ENCODE data around the gene OBP2A.
A peak's percentile ranks its signal among the peaks of the same experiment; 100 is the strongest.

Gene OBP2A

DNA sequence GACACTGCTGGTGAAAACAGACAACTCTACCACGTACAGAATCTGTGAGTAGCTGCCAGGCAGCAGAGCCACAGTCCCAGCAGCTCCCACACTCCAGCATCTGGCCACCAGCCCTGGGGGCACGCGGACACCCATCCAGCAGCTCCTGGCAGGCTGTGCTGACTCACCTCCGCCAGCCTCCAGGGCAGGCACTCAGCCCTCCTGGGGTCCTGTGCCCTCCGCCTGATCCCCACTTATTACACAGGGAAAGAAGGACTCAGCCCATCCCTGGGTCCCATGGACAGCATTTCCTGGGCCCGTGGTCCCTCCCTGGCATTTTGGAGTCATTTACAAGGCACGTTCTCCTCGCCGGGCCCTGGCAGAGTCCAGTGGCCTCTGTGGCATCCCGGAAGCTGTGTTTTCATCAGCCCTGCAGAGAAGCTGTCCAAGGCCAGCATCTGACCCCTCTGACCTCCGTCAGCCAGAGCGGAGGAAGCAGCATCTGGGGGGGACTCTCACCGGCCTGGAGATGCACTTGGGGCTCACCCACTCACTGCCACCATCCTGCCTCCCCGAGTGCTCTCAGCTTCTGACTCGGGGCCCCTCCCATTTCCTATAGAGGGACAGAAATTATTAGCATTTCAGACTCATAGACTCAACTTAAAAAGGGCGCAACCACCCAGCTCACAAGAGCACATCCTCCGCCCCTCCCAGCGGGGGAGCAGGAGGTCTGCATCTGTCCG lies 37.2 kb downstream of the OBP2A start:
- no peak for DNase-seq (ENCODE audit: low read depth in 2 of 2)
- TF ChIP-seq, protein P1, sequence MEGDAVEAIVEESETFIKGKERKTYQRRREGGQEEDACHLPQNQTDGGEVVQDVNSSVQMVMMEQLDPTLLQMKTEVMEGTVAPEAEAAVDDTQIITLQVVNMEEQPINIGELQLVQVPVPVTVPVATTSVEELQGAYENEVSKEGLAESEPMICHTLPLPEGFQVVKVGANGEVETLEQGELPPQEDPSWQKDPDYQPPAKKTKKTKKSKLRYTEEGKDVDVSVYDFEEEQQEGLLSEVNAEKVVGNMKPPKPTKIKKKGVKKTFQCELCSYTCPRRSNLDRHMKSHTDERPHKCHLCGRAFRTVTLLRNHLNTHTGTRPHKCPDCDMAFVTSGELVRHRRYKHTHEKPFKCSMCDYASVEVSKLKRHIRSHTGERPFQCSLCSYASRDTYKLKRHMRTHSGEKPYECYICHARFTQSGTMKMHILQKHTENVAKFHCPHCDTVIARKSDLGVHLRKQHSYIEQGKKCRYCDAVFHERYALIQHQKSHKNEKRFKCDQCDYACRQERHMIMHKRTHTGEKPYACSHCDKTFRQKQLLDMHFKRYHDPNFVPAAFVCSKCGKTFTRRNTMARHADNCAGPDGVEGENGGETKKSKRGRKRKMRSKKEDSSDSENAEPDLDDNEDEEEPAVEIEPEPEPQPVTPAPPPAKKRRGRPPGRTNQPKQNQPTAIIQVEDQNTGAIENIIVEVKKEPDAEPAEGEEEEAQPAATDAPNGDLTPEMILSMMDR (IDR thresholded peaks at IDR 0.05; ENCODE audit: low read depth, low read length): no peak

DNA sequence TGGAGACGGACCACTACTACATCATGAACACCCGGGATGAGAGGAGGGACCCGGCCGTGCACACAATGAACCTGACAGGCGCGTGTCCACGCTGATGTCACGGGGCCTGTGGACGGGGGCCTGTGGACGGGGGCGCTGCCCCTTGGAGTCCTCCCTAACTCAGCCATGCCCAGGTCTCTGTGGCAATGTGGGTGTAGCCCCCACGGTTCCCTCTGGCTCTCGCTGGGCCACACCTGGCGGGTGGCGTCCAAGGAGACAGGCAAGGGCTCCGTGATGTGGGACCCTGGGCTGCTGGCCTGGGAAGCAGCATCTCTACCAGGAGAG lies 37.7 kb downstream of the OBP2A start:
- no peak for DNase-seq (ENCODE audit: low read depth in 2 of 2)
- H3K4me3 ChIP-seq (replicated peaks in 1 of 2; ENCODE audit: low read depth in 2 of 2, low read length in 2 of 2): no peak overlapping the region
- TF ChIP-seq, protein P1 (IDR thresholded peaks at IDR 0.05; ENCODE audit: low read depth, low read length): no peak

More for the DNA sequence above, 37.2 kb downstream of the OBP2A start:
- no peak overlapping the region for H3K4me3 ChIP-seq (replicated peaks in 1 of 2; ENCODE audit: low read depth in 2 of 2, low read length in 2 of 2)

DNA sequence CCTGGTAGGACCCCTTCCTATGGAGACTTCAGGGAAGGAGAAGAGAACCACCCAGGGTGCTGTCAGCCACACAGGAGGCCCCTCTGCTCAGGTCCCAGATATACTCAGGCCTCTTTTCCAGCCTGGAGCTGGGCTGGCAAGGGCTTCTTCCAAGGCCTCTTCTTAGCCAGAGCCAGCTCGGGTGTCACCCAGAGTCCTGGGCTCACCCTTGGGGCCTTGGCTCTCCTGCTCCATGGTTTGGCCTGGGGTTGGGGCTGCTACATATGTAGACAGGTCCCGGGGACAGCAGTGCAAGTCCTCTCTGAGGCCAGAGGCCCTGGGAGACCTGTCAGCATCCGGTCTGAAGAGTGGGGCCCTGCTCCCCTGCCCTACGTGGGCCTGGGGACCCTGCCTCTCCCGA lies 38.4 kb downstream of the OBP2A start:
- DNase-seq (ENCODE audit: low read depth in 2 of 2): no peak
- TF ChIP-seq, protein P1 (IDR thresholded peaks at IDR 0.05; ENCODE audit: low read depth, low read length): no peak
- H3K4me3 ChIP-seq (replicated peaks in 1 of 2; ENCODE audit: low read depth in 2 of 2, low read length in 2 of 2): no peak overlapping the region

DNA sequence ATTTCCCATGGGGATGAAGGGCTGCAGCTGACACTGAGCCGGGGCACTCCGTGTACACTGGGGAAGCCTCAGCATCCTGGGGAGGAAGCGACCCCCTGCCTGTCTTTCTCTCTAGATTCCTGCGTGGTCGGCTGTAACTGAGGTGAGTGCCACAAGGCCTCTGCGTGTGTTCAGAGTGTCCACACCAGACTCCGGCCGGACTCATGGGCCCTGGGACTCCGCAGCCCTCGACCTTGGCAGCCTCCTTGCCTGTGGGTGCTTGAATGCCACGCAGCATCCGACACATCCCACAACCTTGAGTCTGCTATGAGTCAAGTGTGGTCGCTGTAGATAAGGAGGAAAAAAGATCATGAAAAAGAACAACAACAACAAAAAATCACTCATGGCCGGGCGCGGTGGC lies 39.0 kb downstream of the OBP2A start:
- peak in 1 of 2 donors; percentile 36 for DNase-seq (ENCODE audit: low read depth in 2 of 2)
- no peak overlapping the region for H3K4me3 ChIP-seq (replicated peaks in 1 of 2; ENCODE audit: low read depth in 2 of 2, low read length in 2 of 2)
- TF ChIP-seq, protein P1 (IDR thresholded peaks at IDR 0.05; ENCODE audit: low read depth, low read length): no peak

DNA sequence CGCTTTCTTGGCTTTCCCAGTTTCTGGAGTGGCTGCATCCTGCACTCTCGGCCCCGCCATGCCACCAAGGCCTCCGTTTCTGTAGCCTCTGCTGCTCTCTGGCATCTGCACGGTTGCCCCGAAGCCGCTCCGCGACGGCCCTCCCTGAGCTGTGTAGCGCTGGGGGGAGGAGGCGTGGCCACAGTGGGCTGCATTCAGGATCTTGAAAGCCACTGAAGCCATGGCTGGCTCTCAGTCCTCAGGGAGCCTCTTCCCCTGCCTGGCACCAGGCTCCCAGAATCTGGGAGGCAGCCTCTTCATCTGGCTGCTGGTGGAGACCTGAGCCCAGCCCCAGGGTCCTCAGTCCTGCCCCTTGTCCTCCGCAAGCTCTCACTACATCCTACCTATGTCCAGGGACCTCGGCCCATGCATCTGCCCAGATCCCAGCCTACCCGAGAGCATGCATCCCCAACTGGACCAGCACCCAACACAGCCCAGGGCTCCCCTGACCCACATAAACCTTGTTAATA lies 40.7 kb downstream of the OBP2A start:
- TF ChIP-seq, protein P1 (IDR thresholded peaks at IDR 0.05; ENCODE audit: low read depth, low read length): no peak
- H3K4me3 ChIP-seq (replicated peaks in 1 of 2; ENCODE audit: low read depth in 2 of 2, low read length in 2 of 2): no peak overlapping the region
- DNase-seq (ENCODE audit: low read depth in 2 of 2): no peak

DNA sequence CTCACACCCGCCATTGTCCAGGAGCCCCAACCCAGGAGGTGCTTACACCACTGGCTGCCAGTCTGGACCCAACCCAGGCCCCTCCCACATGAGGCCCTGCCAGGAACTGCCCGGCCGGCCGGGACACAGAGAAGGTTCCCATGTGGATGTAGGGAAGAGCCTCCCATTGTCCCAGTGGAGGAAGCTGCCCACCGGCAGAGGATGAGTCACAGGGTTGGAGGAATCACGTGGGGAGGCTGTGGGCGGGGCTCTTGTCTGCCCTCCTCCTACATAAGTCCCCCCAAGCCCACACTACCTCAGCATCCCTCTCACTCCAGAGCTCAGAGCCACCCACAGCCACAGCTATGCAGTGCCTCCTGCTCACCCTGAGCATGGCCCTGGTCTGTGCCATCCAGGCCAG lies 41.7 kb downstream of the OBP2A start:
- DNase-seq (ENCODE audit: low read depth in 2 of 2): peak in 1 of 2 donors; percentile 31
- TF ChIP-seq, protein P1 (IDR thresholded peaks at IDR 0.05; ENCODE audit: low read depth, low read length): no peak

DNA sequence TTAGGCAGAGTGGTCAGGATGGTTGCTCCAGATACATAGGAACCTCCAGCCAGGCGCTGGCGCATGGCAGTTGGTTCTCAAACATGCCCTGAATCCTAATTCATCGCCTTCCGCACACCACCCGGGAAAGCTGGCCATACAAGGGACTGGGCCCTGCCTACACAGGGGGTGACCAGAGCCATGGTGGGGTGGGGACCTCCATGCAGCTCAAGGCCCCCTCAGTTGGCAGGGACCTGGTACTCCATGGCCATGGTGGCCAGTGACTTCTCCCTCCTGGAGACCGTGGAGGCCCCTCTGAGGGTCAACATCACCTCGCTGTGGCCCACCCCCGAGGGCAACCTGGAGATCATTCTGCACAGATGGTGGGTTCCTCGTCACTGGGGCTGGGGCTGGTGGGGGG lies 42.4 kb downstream of the OBP2A start:
- no peak for DNase-seq (ENCODE audit: low read depth in 2 of 2)
- no peak overlapping the region for H3K4me3 ChIP-seq (replicated peaks in 1 of 2; ENCODE audit: low read depth in 2 of 2, low read length in 2 of 2)
- TF ChIP-seq, protein P1 (IDR thresholded peaks at IDR 0.05; ENCODE audit: low read depth, low read length): no peak

More for the DNA sequence above, 41.7 kb downstream of the OBP2A start:
- H3K4me3 ChIP-seq (replicated peaks in 1 of 2; ENCODE audit: low read depth in 2 of 2, low read length in 2 of 2): no peak overlapping the region

Data from cardiac fibroblast (primary cell).